ENCODE results near the gene SELENOW.
"Not testable (repeated sequence)": the region's sequence is repeated elsewhere in the genome, so short reads cannot be mapped to it uniquely, and the experiment has no call there.

The SELENOW gene

DNA sequence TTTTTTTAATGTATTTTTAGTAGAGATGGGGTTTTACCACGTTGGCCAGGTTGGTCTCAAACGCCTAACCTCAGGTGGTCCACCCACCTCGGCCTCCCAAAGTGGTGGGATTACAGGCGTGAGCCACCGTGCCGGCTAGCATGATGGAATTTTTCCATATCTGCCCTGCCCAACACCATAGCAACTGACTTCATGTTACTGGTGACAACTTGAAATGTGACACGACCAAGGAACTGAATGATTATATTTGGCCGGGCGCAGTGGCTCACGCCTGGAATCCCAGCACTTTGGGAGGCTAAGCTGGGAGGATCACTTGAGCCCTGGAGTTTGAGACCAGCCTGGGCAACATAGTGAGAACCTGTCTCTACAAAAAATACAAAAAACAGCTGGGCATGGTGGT lies 8.8 kb downstream of the SELENOW start:
- DNase-seq = not testable (repeated sequence)

GRCh38 chr19:47789811-47790210 lies 11.3 kb downstream of the SELENOW start:
- DNase-seq = not testable (repeated sequence)

DNA sequence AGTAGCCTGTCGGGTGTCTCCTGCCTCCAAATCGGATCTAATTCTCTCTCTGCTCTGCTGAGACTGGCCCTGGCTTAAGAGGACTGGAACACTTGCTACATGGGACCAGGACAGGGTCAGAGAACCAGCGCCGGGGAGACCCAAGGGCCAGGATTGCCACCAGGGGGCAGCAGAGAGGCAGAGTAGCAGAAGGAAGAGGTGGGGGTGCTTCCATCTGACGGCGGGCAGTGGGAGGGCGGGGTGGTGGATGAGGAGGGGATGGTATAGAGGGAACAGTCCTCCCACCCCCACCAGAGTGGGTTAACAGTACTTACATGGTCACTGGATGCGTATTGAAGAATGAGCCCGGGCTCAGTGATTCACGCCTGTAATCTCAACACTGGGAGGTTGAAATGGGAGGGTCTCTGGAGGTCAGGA lies 11.9 kb downstream of the SELENOW start:
- peak; percentile 88 for DNase-seq

DNA sequence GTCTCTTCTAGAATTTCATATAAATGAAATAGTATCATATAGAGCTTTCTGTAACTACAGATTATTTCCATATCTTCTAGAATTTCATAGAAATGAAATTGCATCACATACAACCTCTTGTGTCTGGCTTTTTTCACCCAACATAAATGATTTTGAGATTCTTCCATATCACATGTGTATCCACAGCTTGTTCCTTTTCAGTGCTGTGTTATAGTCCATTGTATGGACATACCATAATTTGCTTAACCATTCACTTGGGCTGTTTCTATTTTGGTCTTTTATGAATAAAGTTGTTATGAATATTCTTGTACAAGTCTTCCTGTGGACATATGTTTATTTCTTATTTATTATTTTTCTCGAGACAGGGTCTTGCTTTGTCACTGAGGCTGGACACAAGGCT lies 14.1 kb downstream of the SELENOW start:
- no peak for DNase-seq

GRCh38 chr19:47794526-47794925 lies 16.0 kb downstream of the SELENOW start:
- DNase-seq = no peak

GRCh38 chr19:47796785-47797184 lies 18.3 kb downstream of the SELENOW start:
- no peak for DNase-seq

DNA sequence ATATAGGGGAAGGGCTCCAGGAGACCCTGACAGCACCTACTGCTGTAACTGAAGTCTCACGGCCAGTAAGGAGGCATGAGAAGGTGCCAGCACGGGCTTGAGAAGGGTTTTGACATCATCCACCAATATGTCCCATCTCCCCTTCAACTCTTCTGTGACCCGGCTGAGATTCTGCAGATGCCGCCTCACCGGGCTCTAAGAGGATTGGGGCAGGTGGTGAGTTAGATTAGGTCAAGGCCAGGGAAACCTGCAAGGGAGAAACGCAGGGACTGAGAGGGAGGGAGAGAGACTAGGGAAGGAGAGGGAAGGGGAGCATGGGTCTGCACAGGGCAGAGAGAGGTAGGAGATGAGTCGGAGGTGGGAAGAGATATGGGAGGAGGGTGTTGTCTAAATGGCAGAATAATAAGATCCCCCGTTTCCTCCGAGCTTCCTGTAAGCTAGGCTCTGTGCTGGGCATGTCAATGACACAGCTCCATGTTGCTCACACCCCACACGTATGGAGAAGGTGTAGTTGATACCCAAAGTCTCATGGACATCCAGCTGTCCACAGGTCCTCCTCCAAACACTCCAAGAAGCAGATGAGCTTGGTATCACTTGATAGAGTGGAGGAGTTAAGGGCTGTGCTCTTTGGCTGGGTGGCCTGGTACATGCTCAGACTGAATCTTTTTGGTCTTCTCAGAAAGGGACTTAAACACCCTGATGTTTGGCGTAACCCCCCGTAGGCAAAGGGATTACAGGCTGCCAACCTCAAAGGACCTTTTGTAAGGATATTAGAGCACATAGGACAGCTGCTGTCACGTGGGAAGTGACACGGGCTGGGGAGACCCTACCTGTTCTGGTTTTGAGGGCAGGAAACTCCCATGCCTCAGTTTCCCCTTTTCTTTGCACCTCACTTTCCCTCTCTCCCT lies 19.7 kb downstream of the SELENOW start:
- no peak for DNase-seq

DNA sequence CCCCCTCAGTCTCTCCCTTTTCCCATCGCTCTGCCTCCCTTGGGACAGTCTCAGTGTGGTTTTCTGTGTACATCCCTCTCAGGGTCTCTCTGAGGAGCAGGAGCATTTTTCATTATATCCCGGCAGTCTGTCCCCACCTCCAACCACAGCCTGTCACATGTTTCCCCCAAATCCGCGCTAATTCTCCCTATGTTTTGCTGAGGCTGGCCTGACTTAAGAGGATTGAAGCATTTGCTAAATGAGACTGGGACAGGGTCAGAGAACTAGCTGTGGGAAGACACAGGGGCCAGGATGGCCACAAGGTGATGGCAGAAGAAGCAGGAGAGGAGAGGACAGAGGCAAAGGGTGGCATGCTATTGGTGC lies 20.4 kb downstream of the SELENOW start:
- no peak for DNase-seq

DNA sequence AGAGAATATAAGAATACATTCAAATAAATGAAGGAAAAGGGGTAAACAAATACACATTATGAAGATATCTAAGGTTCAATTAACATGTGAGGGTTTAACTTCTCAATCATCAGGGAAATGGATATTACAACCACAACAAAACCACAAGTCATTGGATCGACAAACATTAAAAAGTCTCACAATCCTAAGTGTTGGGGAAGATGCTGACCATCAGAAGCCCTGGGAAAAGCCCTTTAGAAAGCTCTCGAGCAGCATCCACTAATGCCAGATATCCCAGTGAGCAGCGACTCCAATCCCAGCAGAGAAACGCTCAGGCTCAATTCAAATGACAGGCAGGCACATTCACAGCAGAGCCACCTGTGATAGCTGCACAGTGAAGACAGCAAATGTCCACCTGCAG lies 22.8 kb downstream of the SELENOW start:
- DNase-seq = no peak

DNA sequence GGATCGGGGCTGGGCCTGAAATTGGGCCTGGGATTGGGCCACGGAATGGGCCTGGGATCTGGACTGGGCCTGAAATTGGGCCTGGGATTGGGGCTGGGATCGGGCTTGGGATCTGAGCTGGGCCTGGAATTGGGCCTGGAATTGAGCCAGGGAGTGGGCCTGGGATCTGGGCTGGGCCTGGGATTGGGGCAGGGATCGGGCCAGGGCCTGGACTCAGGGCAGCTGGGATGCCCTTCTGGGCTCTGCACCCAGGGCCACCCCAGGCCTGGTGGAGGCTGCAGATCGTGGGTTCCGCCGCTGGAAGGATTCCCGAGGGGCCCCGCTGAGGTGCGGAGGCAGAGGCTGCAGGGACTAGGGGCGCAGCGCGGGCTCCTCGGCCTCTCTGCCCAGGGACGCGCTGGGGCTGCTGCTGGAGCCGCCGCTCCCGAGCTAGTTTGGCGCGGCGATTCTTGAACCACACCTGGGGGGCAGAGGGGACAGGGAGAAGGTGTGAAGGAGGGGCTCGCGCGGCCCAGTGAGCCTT lies 24.1 kb downstream of the SELENOW start:
- no peak for DNase-seq

- not testable (repeated sequence) for DNase-seq
These were observed 24.6 kb downstream of the SELENOW start for GRCh38 chr19:47803148-47803547.

DNA sequence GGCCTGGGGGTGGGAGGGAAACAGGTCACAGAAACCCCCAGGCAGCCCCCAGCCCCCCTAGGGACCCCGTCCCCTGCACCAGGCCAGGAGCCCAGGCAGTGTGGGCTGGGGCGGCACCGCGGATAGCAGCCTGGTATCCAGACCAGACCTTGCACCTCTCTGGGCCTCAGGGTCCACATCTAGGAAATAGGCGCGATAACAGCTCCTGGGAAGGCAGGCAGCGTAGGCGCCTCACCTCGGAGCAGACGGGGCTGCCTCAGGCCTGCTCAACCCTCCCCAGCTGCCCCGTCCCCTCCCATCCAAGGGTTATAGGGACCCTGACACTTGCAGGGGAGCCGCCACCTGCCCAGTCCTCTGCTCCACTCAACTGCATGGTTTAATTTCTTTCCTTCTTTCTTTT lies 25.2 kb downstream of the SELENOW start:
- not testable (repeated sequence) for DNase-seq

- DNase-seq = not testable (repeated sequence)
These were observed 25.9 kb downstream of the SELENOW start, which contains the start of gene TPRX1 for GRCh38 chr19:47804451-47804850. TPRX1 (minus strand) TSS chr19:47804551; CDS start chr19:47804539, 12 bp downstream.

- DNase-seq = no peak
These were observed 26.8 kb downstream of the SELENOW start for GRCh38 chr19:47805313-47805712.

GRCh38 chr19:47806435-47806834 lies 27.9 kb downstream of the SELENOW start:
- DNase-seq = no peak

- peak; percentile 80 for DNase-seq
These were observed 34.9 kb downstream of the SELENOW start for GRCh38 chr19:47813304-47813994.

- no peak for DNase-seq
These were observed 35.5 kb downstream of the SELENOW start for GRCh38 chr19:47813995-47814328.

DNA sequence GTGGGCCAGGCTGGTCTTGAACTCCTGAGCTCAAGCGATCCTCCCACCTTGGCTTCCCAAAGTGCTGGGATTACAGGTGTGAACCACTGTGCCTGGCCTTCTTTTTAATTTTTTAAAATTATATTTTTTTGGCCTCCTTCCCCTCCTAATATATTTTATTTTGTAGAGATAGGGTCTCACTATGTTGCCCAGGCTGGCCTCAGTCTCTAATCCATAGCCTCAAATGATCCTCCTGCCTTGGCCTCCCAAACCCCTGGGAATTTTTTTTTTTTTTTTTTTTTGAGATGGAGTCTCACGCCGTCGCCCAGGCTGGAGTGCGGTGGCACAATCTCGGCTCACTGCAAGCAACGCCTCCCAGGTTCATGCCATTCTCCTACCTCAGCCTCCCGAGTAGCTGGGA lies 37.8 kb downstream of the SELENOW start:
- DNase-seq = not testable (repeated sequence)

GRCh38 chr19:47818221-47818620 lies 39.7 kb downstream of the SELENOW start:
- not testable (repeated sequence) for DNase-seq

GRCh38 chr19:47819858-47820257 lies 41.4 kb downstream of the SELENOW start:
- DNase-seq = no peak

DNA sequence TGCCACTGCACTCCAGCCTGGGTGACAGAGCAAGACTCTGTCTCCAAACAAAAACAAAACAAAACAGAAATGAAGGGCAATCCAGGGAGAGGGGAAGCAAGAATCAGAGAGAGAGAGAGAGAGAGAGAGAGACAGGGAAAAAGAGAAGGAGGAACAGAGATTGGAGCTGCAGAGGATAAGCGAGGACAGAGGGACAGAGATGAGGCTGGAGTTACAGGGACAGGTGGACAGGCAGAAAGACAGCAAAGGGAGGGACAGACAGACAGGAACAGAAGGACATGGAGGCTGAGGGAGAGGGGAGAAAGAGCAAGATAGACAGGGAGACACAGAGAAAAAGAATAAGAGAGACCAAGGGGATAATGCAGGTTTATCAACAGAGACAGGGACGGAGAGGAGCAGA lies 41.9 kb downstream of the SELENOW start:
- no peak for DNase-seq

- no peak for DNase-seq
These were observed 43.0 kb downstream of the SELENOW start, which contains the start of gene CRX for GRCh38 chr19:47821460-47822020. CRX (plus strand) TSS chr19:47821937; CDS start chr19:47834444, 12,507 bp downstream.

- no peak for DNase-seq
These were observed 45.9 kb downstream of the SELENOW start for GRCh38 chr19:47824396-47824795.

All from activated CD8-positive, alpha-beta memory T cell treated with anti-CD3 and anti-CD28 coated beads, Interleukin-2, amount 50 U/mL, for 4 hours (primary cell).